MM.1S (cell line): ENCODE results near the gene HPS4.

Experiments used
- DNase-seq: peaks from one replicate; pipeline ENCODE4 v3.0.0-alpha.2; 2015
- H2AFZ ChIP-seq: fragments of 300-600 bp; sonication (generic); 2 replicates; pipeline ENCODE4 v1.6.0; 2016; ENCODE audit warnings: antibody characterized with exemption, low read length
- H3F3A ChIP-seq: fragments of 300-600 bp; sonication (generic); 2 replicates; pipeline ENCODE4 v1.6.1; 2016; ENCODE audit warnings: mild to moderate bottlenecking, antibody characterized with exemption, low read length, moderate library complexity, mixed read lengths; ENCODE audit not compliant: insufficient read depth
- H3K27ac ChIP-seq: fragments of 300-600 bp; sonication (generic); 2 replicates; pipeline ENCODE4 v1.5.1; 2016; ENCODE audit warnings: mild to moderate bottlenecking, low read length
- H3K27me3 ChIP-seq: fragments of 300-600 bp; sonication (generic); replicated peaks from 2 replicates; pipeline ENCODE4 v1.6.0; 2016; ENCODE audit warnings: low read length; ENCODE audit not compliant: insufficient read depth
- H3K36me3 ChIP-seq: fragments of 300-600 bp; sonication (generic); replicated peaks from 2 replicates; pipeline ENCODE4 v1.6.1; 2016; ENCODE audit warnings: mild to moderate bottlenecking, low read length, mixed read lengths; ENCODE audit not compliant: insufficient read depth
- H3K4me1 ChIP-seq: fragments of 300-600 bp; sonication (generic); 2 replicates; pipeline ENCODE4 v1.6.1; 2016; ENCODE audit warnings: low read length, mixed read lengths
- H3K4me2 ChIP-seq: fragments of 300-600 bp; sonication (generic); 2 replicates; pipeline ENCODE4 v1.6.0; 2016; ENCODE audit warnings: low read depth, low read length
- H3K4me3 ChIP-seq: fragments of 300-600 bp; sonication (generic); 2 replicates; pipeline ENCODE4 v1.5.1; 2016; ENCODE audit warnings: low read length, mixed read lengths
- H3K79me2 ChIP-seq: fragments of 300-600 bp; sonication (generic); 2 replicates; pipeline ENCODE4 v1.6.1; 2016; ENCODE audit warnings: mixed run types, low read length, mixed read lengths
- H3K9ac ChIP-seq: fragments of 300-600 bp; sonication (generic); 2 replicates; pipeline ENCODE4 v1.6.1; 2016; ENCODE audit warnings: low read length, mixed read lengths
- H3K9me2 ChIP-seq: fragments of 300-600 bp; sonication (generic); replicated peaks from 2 replicates; pipeline ENCODE4 v1.6.1; 2016; ENCODE audit warnings: mild to moderate bottlenecking, low read length, mixed read lengths; ENCODE audit not compliant: insufficient read depth
- H3K9me3 ChIP-seq: fragments of 300-600 bp; sonication (generic); replicated peaks from 2 replicates; pipeline ENCODE4 v1.6.1; 2016; ENCODE audit warnings: mild to moderate bottlenecking, low read length, mixed read lengths; ENCODE audit not compliant: insufficient read depth
- H4K20me1 ChIP-seq: fragments of 300-600 bp; sonication (generic); 2 replicates; pipeline ENCODE4 v1.6.1; 2016; ENCODE audit warnings: mild to moderate bottlenecking, low read length, moderate library complexity, mixed read lengths; ENCODE audit not compliant: insufficient read depth
- CTCF ChIP-seq: fragments of 300-600 bp; sonication (generic); IDR thresholded peaks from 2 replicates; pipeline ENCODE4 v1.5.1; 2016; ENCODE audit warnings: antibody characterized with exemption, low read length, mixed read lengths
- EZH2 ChIP-seq: fragments of 300-600 bp; sonication (generic); optimal IDR thresholded peaks from 2 replicates; pipeline ENCODE3; 2017; ENCODE audit warnings: low read depth, mild to moderate bottlenecking, antibody characterized with exemption, low read length, mixed read lengths
- EZH2phosphoT487 ChIP-seq: fragments of 300-600 bp; sonication (generic); IDR thresholded peaks from 2 replicates; pipeline ENCODE4 v1.6.1; 2018; ENCODE audit warnings: antibody characterized with exemption, low read length

The HPS4 gene

GRCh38 chr22:26450453-26451185, 33.0 kb downstream of the HPS4 start:
- Histone ChIP-seq H3K4me2 (no peak overlapping the region), H3K36me3 (no peaks in the 10 kb centered on the region), H3F3A (no peaks in the 10 kb centered on the region), H3K27me3 (no peaks in the 10 kb centered on the region), H3K27ac (no peak overlapping the region), H3K79me2 (no peaks in the 10 kb centered on the region), H2AFZ (no peak overlapping the region), H3K9ac (no peak overlapping the region), H3K4me3 (no peak overlapping the region), H3K4me1 (no peaks in the 10 kb centered on the region), H3K9me2 (no peaks in the 10 kb centered on the region), H4K20me1 (no peaks in the 10 kb centered on the region), H3K9me3 (no peaks in the 10 kb centered on the region)
- TF ChIP-seq CTCF, result no peak
- no peak for TF ChIP-seq EZH2phosphoT487
- no peak for TF ChIP-seq EZH2
- no peak for DNase-seq

- TF ChIP-seq EZH2, result no peak
Measured at GRCh38 chr22:26448941-26449340, 34.6 kb downstream of the HPS4 start.

GRCh38 chr22:26448334-26448733, 35.2 kb downstream of the HPS4 start:
- H3K79me2 ChIP-seq, result no peaks in the 10 kb centered on the region
- H3K27me3 ChIP-seq, result no peaks in the 10 kb centered on the region
- no peak overlapping the region for H3K4me2 ChIP-seq
- no peaks in the 10 kb centered on the region for H3F3A ChIP-seq
- no peaks in the 10 kb centered on the region for H3K9me3 ChIP-seq
- H3K9ac ChIP-seq, result no peak overlapping the region
- no peaks in the 10 kb centered on the region for H3K4me1 ChIP-seq
- H3K4me3 ChIP-seq, result no peak overlapping the region
- H3K27ac ChIP-seq, result no peak overlapping the region
- no peak overlapping the region for H2AFZ ChIP-seq
- H3K9me2 ChIP-seq, result no peaks in the 10 kb centered on the region
- no peaks in the 10 kb centered on the region for H3K36me3 ChIP-seq
- TF ChIP-seq EZH2phosphoT487 (no peak), EZH2 (no peak), CTCF (no peak)
- no peak for DNase-seq
- H4K20me1 ChIP-seq, result no peaks in the 10 kb centered on the region

More at GRCh38 chr22:26448941-26449340, 34.6 kb downstream of the HPS4 start:
- no peak for DNase-seq
- no peak overlapping the region for H3K4me2 ChIP-seq
- no peaks in the 10 kb centered on the region for H4K20me1 ChIP-seq
- H3K36me3 ChIP-seq, result no peaks in the 10 kb centered on the region
- H2AFZ ChIP-seq, result no peak overlapping the region
- H3K27me3 ChIP-seq, result no peaks in the 10 kb centered on the region
- H3K9me3 ChIP-seq, result no peaks in the 10 kb centered on the region
- H3K9me2 ChIP-seq, result no peaks in the 10 kb centered on the region
- H3K79me2 ChIP-seq, result no peaks in the 10 kb centered on the region
- no peak overlapping the region for H3K4me3 ChIP-seq
- no peak overlapping the region for H3K27ac ChIP-seq
- H3F3A ChIP-seq, result no peaks in the 10 kb centered on the region
- no peak overlapping the region for H3K9ac ChIP-seq
- H3K4me1 ChIP-seq, result no peaks in the 10 kb centered on the region

GRCh38 chr22:26447584-26448329, 35.8 kb downstream of the HPS4 start:
- Histone ChIP-seq H3K4me2 (no peak overlapping the region), H3K79me2 (no peaks in the 10 kb centered on the region), H3K4me1 (no peaks in the 10 kb centered on the region), H3K4me3 (no peak overlapping the region), H3F3A (no peaks in the 10 kb centered on the region), H3K9me3 (no peaks in the 10 kb centered on the region), H3K36me3 (no peaks in the 10 kb centered on the region), H3K27me3 (no peaks in the 10 kb centered on the region), H3K9ac (no peak overlapping the region), H3K27ac (no peak overlapping the region), H3K9me2 (no peaks in the 10 kb centered on the region), H2AFZ (no peak overlapping the region), H4K20me1 (no peaks in the 10 kb centered on the region)
- no peak for TF ChIP-seq CTCF
- no peak for TF ChIP-seq EZH2
- TF ChIP-seq EZH2phosphoT487, result no peak
- no peak for DNase-seq
